Mammary epithelial cell (primary cell): ENCODE results near the gene TRIM8.

ENCODE experiments used
- EZH2 ChIP-seq: IDR thresholded peaks from 2 replicates; pipeline ENCODE4 v1.6.1; 2012; ENCODE audit warnings: low read length, inconsistent platforms, borderline replicate concordance
- TF ChIP-seq, protein P1 (sequence below), 2 donors: IDR thresholded peaks in 1 of 2; conservative IDR thresholded peaks in 1 of 2; 2 replicates each; pipeline ENCODE4 v1.5.1; 2011 to 2012; ENCODE audit warnings: inconsistent platforms in 2 of 2, low read length in 2 of 2, mild to moderate bottlenecking in 2 of 2, control low read depth in 1 of 2, low read depth in 1 of 2; ENCODE audit not compliant: insufficient read depth in 1 of 2; ENCODE audit errors: extremely low read depth in 1 of 2

DNA sequence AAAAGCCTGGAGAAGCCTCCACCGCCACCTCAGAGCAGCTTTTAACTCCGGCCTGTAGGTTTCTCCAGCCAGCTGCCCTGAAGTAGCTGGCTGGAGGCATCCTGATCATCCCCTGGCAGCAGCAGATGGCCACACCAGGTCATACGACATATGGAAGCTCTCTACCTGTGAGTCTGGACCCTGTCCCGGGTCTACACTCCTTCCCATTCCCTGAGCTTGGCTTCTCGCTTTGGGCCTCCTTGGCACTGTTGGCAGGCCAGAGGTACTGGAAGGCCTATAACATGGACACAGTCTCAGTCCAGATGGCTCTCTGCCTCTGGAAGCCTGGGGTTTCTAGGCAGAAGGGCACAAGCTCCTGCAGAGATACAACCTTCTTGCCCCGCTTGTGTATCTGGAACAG, 43.5 kb upstream of the TRIM8 start:
- TF ChIP-seq, protein P1, sequence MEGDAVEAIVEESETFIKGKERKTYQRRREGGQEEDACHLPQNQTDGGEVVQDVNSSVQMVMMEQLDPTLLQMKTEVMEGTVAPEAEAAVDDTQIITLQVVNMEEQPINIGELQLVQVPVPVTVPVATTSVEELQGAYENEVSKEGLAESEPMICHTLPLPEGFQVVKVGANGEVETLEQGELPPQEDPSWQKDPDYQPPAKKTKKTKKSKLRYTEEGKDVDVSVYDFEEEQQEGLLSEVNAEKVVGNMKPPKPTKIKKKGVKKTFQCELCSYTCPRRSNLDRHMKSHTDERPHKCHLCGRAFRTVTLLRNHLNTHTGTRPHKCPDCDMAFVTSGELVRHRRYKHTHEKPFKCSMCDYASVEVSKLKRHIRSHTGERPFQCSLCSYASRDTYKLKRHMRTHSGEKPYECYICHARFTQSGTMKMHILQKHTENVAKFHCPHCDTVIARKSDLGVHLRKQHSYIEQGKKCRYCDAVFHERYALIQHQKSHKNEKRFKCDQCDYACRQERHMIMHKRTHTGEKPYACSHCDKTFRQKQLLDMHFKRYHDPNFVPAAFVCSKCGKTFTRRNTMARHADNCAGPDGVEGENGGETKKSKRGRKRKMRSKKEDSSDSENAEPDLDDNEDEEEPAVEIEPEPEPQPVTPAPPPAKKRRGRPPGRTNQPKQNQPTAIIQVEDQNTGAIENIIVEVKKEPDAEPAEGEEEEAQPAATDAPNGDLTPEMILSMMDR (conservative IDR thresholded peaks at IDR 0.05 in 1 of 2, IDR thresholded peaks at IDR 0.05 in 1 of 2; ENCODE audit: extremely low read depth in 1 of 2, insufficient read depth in 1 of 2, low read depth in 1 of 2, low read length in 2 of 2), result no peak
- TF ChIP-seq EZH2, result no peak
